NCI-H146 treated with DMSO at 0.1 percent for 48 hours (cell line): ENCODE results near the gene CATSPERD.
"Not testable (repeated sequence)": the region's sequence is repeated elsewhere in the genome, so short reads cannot be mapped to it uniquely, and the experiment has no call there.

ENCODE experiments used
- DNase-seq: peaks from one replicate; lab custom pipeline; 2025; ENCODE audit not compliant: unreplicated experiment; lab: John Stamatoyannopoulos, UW

Gene CATSPERD

GRCh38 chr19:5686326-5686646 lies 34.2 kb upstream of the CATSPERD start:
- no peak for DNase-seq

- peak; percentile 66 for DNase-seq
Observed at GRCh38 chr19:5686647-5687359, 33.6 kb upstream of the CATSPERD start.

DNA sequence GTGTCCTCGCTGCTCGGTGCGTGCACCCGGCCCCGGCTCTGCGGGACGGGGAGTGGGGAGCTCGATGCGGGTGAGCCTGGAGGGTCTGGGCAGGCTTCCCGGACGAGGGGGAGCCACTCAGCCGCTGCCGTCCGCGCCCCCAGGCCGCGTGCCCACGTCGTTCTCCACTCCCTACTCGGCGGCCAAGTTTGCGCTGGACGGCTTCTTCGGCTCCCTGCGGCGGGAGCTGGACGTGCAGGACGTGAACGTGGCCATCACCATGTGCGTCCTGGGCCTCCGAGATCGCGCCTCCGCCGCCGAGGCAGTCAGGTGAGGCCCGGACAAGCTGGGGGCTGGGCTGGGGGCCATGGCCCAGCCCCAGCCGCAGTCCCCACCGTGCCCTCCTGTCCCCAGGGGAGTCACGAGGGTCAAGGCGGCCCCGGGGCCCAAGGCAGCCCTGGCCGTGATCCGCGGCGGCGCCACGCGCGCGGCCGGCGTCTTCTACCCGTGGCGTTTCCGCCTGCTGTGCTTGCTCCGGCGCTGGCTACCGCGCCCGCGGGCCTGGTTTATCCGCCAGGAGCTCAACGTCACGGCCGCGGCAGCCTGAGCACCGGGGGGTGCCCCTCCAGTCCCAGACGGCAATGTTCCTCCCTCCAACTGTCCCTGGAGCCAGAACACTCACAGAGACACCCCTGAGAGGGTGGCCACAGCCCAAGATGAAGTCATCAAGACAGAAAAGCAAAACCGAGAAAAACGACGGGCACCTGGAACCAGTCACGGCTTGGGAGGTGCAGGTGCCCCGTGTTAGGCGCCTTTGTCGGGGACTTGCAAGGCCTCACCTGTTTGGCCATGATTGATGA lies 32.9 kb upstream of the CATSPERD start:
- no peak for DNase-seq

GRCh38 chr19:5688262-5688881 lies 32.1 kb upstream of the CATSPERD start:
- not testable (repeated sequence) for DNase-seq

DNA sequence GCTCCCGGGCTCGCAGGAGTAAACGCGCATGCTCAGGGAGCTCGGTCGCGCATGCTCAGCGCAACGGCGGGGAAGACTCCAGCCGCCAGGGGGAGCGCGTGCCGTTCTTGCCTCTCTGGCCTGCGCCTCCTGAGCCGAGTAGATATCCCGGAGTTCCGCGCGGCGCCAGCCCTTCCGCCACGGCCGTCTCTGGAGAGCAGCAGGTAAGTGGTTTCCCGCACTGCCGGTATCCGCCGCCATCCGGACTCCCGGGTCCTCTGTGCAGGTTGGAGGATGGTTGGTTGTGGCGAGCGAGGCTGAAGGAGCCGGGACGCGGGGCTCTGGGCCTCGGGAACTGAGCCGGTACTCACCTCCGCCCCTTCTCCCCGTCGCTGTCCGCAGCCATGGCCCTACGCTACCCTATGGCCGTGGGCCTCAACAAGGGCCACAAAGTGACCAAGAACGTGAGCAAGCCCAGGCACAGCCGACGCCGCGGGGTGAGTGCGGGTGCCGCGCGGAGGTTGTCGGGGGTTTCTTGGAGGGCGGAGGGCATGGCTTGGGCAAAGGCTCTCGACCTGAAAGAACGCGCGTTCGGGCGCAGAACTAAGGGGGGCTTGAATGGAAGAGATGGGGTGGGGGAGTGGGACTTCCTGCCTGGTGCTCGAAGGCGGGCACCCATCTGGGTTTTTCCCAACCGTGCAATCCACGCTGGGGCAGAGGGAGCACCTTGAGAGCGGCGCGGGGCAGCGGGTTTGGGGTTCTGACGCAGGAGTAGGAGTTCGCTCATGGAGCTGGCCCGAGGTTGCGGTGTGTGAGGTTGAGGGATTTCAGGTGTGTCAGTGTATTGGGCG lies 30.1 kb upstream of the CATSPERD start, which contains the start of gene RPL36:
RPL36 (plus strand) TSS at position 171 of the 830 bp plus-strand sequence; CDS start at position 384, 213 bp downstream.
- peak; percentile 79 for DNase-seq

- DNase-seq: no peak
Observed at GRCh38 chr19:5690955-5691821, 29.2 kb upstream of the CATSPERD start.

DNA sequence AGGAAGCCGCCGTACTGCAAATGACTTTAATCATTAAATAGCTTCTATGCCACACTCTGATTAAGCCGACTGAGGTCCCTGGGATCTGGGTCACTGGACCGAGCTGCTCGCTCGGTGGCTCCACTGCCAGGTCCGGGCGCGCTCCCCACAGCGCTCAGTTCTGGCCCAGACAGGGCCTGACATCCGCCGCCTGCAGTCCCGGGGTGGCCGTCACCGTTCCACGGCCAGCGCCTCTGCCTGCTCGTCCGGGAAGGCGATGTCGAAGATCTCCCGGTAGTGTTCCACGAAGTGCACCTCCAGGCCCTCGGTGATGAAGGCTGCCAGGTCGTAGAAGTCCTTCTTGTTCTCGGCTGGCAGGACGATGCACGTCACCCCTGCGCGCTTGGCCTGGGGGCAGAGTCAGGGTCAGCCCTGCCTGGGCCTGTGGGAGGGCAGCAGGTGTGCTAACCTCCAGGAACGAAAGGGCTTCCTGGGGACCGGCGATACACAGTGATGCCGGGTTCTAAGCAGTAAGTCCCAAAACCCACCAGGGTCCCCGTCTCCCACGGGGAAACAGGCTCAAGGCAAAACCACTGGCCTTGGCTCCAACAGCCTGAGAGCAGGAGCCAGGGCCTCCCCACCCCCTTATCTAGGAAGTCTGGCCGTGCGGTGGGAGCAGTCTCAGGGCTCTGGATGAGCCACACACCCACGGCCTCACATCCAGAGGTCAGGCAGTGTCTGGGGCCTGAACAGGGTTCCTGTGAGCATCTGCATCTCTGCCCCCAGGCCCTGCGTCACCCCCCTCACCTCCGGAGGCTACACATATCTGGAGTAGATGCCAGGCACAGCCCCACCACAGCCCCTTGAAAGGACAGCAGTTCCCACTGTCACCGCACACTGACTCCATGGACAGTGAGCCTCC lies 28.4 kb upstream of the CATSPERD start:
- no peak for DNase-seq

- no peak for DNase-seq
Observed at GRCh38 chr19:5692723-5693194, 27.7 kb upstream of the CATSPERD start.

GRCh38 chr19:5693195-5694166 lies 27.0 kb upstream of the CATSPERD start:
- no peak for DNase-seq

GRCh38 chr19:5694167-5694955 lies 26.1 kb upstream of the CATSPERD start:
- no peak for DNase-seq

DNA sequence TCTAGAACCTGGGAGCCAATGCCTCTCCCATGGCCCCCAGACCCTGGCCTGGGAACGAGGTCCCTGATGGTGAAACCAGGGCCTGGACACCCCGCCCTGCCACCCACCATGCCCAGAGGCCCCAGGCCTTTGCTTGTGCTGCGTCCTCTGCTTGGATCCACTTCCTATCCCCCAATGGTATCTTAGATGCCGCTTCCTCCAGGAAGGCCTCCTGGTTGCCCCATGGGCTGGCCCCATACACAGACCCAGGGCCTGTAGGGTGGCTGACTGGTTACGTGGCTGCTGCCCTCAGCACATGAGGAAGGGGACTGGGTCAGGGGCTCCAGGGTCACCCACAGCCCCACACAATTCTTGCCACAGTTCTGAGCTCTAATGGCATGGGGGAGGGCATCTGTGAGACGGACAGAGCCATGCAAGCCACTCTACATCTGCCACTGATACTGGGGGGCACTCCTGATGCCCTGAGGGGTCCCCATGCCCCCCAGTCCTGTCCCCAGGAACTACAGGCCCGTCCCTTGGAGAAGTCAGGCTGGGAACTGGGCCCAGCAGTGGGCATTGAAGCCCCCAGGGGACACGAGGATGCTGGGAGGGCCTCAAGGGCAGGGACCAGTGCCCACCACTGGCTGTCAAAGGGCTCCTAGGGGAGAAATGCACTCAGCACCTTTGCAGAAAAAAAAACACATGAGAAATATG lies 25.3 kb upstream of the CATSPERD start:
- DNase-seq: no peak

DNA sequence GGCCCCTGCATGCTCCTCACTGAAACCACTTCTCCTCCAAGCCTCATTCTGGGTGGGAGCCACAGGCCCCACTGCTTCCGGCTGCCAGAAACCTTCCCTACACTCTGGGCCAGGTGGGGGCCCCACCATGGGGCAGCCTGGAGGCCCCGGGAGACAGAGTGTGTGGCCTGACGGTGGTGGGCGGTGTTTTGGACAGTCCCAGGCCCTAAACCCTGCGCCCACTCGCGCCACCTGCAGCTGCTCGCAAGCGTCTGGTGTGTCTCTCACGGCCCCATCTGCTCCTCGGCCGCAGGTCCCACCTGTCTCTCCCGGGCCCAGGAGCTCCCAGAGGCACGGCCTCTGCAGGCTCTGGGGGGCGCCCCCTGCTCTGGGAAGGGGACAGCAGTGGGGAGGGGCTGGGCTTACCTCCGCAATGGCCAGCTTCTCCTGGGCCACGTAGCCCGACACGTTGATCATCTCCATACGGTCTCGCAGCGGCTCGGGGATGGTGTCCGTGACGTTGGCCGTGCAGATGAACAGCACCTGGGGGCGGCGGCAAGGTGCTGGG lies 24.7 kb upstream of the CATSPERD start:
- DNase-seq: no peak

GRCh38 chr19:5696196-5697021 lies 24.0 kb upstream of the CATSPERD start:
- DNase-seq: no peak

GRCh38 chr19:5697022-5697889 lies 23.2 kb upstream of the CATSPERD start:
- DNase-seq: no peak
